SK-N-DZ (cell line): ENCODE measurements around the gene COL17A1.

Experiments used
- DNase-seq: peaks from one replicate; pipeline ENCODE4 v3.0.0-alpha.2; 2015; ENCODE audit warnings: low spot score

Gene COL17A1

DNA sequence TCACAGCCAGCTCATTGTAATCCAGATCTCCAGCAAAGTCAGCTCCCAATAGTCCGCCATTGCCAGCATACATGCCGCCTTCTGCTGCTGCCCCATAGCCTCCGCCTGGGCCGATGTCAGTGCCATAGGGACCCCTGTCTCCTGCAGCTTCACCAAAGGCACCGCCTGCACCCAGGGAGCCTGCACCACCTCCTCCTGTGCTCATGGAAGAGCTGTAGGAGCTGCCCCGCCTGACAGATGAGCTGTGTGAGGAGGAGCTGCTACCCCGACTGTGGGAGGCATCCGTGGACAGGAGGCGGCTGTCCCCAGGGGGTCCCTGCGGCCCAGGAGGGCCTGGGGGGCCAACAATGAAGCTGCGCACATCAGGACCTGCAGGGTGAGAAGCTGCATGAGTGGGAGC, 51.7 kb downstream of the COL17A1 start:
- no peak for DNase-seq

DNA sequence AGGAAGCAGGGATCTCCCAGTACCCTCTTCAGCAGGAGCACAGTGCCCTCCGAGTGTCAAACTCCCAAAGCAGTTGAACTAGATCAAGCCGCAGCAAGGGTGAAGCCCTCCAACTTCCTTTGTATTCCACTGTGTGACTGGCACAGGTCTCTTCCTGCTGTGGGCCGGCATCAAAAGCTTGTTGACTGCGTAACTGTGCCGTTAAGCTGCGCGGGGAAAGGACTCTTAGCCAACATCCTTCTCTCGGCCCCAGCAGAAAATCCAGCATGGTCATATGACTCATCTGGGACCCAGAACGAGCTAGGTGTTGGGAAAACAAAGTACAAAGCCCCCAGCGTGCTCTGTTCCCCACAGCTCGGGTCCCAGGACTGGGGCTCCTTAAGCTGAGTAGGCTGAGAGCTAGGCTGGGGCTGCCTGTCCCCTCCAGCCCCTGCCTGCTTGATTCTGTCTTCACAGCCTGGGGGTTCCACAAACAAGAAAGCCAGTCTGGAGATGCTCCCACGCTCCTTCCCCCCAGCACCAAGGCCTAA, 52.2 kb downstream of the COL17A1 start:
- DNase-seq, result no peak

GRCh38 chr10:104032144-104032775, 53.4 kb downstream of the COL17A1 start:
- DNase-seq, result no peak

DNA sequence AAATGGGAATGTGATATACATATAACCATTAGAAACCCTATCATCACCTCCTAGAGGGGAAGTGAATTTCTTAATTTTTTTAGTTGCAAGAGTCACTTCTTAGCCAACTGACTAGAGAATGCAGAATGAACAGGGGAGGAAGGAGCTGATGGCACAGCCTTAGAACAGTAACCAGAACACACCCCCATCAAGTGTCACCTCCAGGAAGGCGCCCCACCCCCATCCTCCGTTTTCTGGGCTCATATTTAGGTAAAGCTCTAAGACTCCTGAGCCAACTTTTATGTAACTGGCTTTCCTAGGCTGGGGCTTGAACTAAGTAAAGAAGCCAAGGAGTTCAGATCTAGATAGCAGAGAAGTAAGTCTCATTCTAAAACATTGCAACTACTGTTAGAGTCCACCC, 54.0 kb downstream of the COL17A1 start:
- DNase-seq, result no peak

- no peak for DNase-seq
These were observed 56.2 kb downstream of the COL17A1 start for GRCh38 chr10:104029521-104029860.

GRCh38 chr10:104028823-104029520, 56.7 kb downstream of the COL17A1 start:
- no peak for DNase-seq

DNA sequence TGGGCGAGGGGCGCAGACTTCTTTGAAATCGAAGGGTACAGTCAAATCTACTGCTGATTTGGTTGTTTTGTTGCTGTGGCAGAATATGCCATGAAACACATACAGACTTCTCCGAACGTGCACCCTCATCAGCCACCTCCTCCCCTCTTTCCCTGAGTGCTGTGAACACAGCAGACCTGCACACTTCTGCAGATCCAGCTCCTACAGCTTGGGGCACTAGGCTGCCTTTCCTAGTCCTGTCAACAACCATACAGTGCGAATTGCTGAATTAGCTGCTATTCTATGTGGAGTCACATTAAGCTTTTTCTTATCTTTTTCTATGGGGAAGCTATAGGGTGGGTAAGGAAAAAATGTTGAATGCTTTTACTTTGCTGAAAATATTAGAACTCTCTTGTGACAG, 57.5 kb downstream of the COL17A1 start:
- no peak for DNase-seq

DNA sequence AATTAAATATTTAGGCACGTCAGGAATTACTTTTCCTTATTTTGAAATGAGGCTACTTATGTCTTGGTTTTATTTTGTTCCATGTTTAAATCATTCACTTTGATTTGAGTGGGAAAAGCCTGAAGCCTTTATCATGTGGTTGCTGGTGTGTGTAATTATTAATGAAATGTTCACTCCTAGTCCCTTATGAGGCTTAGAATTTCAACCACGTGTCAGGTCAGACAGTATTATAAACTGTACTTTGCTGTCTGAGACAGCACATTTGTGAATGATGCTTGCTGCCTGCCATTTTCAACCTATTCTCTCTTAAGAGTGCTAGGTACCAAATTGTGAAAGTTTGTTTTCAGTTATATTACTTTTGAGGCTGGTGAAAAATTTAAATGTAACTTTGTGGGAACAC, 58.9 kb downstream of the COL17A1 start:
- DNase-seq, result no peak

GRCh38 chr10:104025524-104025923, 60.2 kb downstream of the COL17A1 start:
- no peak for DNase-seq

GRCh38 chr10:104022026-104022425, 63.7 kb downstream of the COL17A1 start:
- DNase-seq, result no peak

- DNase-seq, result no peak
These were observed 64.4 kb downstream of the COL17A1 start for GRCh38 chr10:104021246-104021645.

DNA sequence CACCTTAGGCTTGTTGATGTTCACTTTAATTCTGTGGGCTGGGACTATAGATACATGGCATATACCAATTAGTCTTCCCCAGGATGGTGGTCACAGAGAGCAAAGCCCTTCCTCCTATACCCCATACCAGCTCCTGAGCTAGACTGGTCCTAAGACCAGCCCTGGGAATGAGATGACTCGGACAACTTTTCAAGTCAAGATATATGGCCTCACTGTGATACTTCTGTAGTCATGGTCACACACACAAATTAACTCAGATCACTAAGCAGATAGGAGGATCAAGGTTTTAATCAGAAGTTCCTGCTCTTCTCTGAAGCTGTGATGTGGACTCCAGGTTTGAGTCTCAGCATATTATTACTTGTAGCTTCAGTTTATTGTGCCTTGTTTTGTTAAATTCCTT, 65.7 kb downstream of the COL17A1 start:
- DNase-seq, result no peak

GRCh38 chr10:104018471-104018870, 67.2 kb downstream of the COL17A1 start:
- no peak for DNase-seq

DNA sequence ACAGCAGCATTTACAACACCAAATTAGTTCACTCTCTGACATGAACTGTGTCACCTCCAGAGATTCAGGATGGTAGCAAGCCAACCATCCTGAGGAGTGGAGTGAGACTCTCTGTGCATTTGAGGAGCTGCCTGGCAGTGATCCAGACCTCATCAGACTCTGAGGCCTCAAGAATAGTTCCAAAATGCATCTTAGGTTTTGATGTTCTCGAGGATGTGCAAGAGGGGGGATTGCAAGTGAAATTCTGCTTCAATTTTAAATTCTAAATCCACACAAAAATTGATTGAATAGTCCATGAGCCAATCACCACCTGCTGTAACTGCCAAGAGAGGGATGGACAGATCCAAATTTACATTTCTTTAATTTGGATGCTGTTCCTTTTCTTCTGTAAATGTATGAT, 69.0 kb downstream of the COL17A1 start:
- DNase-seq, result no peak

DNA sequence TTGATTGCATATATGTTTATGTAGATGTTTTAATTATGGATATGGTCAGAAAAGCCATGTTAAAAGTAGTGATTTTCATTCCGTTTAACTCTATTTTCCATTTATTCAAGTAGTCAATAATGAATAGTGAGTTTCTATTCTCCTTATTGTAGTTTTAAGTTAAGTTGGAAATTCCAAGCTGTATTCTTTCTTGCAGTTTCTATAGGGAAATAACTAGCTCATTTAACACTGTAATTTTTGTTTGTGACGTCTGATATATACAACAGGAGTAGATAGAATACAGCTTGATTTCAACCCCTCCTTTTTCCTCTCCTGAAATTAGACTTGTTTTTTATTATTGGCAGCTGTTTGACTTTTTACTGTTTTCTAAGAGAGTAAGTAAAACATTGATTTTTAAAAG, 71.5 kb downstream of the COL17A1 start:
- no peak for DNase-seq

DNA sequence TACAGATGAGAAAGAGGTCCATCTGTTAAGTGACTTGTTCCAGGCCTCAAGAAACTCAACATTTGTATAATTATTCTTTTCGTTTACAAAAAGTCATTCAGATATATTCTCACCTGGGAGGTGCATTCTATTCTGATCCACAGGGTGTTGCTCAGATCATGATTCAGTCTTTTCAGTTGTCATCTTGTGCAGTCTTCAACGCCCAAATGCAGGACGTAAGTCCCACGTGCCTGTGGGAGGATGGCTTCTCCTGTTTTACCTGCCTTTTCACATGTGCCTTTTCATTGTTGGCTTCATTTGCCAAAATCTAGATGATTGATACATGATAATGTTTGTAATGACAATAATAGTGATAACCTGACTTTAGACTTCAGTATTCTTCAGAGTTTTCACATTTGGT, 72.2 kb downstream of the COL17A1 start:
- DNase-seq, result no peak

DNA sequence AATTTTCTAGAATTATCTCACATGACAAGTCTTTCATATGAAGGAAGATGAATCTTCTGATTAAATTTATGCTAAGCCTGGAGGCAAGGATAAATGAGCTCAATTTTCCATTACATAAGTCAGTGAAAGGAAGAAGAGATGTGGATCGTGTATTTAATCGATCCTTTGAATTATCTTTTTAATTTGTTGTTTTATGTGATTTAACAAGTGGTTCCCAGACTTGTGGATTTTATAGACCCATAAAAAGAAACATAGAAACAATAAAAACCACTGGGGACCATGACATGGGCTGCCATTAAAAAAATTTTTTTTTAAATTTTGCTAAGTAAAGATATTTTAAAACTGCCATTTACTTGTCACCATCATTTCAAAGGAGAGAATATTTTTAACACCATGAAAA, 73.8 kb downstream of the COL17A1 start:
- no peak for DNase-seq

DNA sequence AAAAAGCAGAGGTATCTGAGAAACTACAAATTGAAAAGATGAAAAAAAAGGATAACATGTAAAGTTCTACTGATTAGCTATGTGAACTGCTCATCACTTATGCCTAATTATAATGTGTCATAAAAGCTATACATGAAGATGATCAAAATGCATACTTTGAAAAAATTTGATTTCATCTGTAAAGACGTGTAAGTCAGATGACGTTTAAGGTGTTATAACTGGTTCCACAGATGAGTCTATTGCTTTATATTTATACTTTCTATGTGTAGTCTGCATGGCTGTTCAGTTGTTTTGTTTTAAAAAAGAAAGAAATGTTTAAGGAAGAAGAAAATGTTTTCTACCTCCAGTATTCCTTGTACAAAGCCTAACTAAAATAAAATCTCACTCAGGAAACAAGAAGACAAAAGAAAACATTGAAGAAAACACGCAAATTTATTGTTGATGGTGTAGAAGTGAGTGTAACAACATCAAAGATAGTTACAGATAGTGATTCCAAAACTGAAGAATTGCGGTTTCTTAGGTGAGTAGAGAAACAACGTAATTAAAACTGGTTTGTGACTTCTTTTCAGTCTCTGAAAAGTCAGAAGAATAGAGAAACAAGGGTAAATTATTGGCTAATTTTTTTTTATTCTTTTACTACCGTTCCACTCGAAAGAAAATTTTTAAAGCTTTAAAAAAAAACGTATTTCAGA, 80.4 kb downstream of the COL17A1 start:
- DNase-seq, result no peak

DNA sequence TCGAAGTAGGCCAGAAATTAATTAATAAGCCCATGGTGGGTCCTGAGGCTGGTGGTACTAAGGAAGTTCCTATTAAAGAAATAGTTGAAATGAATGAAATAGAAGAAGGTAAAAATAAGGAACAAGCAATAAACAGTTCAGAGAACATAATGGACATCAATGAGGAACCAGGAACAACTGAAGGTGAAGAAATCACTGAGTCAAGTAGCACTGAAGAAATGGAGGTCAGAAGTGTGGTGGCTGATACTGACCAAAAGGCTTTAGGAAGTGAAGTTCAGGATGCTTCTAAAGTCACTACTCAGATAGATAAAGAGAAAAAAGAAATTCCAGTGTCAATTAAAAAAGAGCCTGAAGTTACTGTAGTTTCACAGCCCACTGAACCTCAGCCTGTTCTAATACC, 82.8 kb downstream of the COL17A1 start:
- no peak for DNase-seq

DNA sequence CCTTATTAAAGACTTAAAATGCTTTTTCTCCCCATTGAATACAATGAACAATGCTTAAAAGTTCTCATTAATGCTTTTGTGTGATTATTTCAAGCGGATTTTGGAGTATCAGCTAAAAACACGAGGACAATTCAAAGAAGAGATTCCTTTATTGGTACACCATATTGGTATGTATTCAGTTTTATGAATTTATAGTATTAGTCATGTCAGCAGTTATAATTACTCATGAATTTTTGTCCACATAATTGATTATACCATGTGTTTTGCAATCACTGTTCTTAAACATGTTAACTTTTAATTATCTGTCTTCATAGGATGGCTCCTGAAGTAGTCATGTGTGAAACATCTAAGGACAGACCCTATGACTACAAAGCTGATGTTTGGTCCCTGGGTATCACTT, 86.9 kb downstream of the COL17A1 start:
- DNase-seq, result no peak

GRCh38 chr10:103995134-103995533, 90.5 kb downstream of the COL17A1 start:
- DNase-seq, result no peak

DNA sequence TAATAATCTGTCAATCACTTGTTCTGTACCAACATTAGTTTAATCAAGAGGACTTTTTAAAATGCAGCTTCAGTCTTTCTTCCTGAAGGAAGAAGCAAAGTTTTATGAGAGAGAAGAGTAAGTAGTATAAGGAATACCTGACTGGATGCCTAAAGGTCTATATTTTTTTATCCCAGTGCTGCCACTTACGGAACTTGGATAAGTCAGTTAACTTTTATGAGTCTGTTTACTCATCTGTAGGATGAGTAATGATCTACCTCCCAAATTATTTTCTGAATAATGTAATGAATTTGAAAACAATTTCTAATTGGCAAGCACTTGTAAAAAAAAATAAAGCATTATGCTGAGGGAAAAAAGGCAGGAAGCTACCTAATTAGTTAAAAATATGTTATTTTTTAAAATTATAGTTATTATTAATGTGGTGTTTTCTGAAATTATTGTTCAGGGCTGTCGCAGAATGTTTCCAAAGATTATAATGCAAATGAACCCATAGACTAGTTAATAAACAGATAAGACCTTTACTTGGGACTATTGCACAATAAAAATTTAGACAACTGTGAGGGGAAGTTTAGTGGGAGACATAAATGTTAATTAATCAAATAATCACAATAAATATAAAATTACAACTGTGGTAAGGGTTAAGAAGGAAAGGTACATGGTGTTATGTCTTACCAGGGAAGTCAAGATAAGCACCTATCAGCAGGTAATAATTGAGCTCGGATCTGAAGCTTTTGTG, 94.1 kb downstream of the COL17A1 start:
- no peak for DNase-seq
